Measurements from ENCODE around the gene CRYBG3. TPM values are rescaled to one million over a fixed set of nuclear protein-coding genes. Genes with fewer than 3 reads are reported as not detected.

CRYBG3 gene
- total RNA-seq, 1 donor from 2014 or later = 18.5 TPM

DNA sequence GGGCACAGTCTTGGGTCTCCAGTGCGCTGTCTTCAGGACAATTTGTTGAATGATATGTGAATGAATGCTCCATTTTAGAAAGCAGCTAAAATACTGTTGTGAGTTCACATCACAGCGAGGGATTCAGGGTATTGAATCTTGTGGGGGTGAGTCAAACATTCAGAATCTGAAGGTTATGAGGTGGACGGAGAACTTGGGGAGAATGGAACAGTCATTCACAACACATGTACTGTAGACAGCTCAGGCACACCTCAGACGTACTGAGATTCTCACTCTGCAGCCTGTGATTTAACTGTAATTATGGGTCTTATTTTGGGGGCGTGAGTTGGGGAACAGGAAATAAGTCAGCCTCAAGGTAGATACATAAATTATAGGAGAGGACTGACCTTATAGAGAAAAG lies 13.9 kb downstream of the CRYBG3 start:
- H3K36me3 Mint-ChIP-seq (ENCODE audit: low read depth, unreplicated experiment) = peaks cover 4% of the 10 kb centered on the region

DNA sequence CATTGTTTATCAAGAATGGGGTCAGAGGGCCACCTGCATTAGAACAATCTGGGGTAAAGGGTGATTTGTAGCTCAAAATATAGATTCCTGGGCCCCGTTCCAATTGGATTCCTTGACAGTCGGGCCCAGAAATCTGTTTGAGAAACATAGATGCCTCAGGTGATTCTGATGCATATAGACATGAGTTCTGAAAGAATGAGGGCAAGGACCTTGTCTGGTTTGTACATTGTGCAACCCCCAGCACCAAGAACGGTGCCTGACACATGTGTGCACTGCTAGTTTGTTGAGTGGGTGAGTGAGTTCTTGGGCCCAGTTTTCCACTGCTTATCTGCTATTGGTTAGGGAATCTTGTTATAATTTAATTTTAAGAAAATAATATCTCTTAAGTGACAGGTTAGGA lies 16.6 kb downstream of the CRYBG3 start:
- no peaks in the 10 kb centered on the region for H3K27me3 Mint-ChIP-seq (ENCODE audit: unreplicated experiment)
- H3K4me1 Mint-ChIP-seq (ENCODE audit: unreplicated experiment) = no peaks in the 10 kb centered on the region

More for the DNA sequence above, 13.9 kb downstream of the CRYBG3 start:
- TF ChIP-seq, protein P1, sequence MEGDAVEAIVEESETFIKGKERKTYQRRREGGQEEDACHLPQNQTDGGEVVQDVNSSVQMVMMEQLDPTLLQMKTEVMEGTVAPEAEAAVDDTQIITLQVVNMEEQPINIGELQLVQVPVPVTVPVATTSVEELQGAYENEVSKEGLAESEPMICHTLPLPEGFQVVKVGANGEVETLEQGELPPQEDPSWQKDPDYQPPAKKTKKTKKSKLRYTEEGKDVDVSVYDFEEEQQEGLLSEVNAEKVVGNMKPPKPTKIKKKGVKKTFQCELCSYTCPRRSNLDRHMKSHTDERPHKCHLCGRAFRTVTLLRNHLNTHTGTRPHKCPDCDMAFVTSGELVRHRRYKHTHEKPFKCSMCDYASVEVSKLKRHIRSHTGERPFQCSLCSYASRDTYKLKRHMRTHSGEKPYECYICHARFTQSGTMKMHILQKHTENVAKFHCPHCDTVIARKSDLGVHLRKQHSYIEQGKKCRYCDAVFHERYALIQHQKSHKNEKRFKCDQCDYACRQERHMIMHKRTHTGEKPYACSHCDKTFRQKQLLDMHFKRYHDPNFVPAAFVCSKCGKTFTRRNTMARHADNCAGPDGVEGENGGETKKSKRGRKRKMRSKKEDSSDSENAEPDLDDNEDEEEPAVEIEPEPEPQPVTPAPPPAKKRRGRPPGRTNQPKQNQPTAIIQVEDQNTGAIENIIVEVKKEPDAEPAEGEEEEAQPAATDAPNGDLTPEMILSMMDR (IDR thresholded peaks at IDR 0.05; ENCODE audit: unreplicated experiment) = no peak
- H3K27me3 Mint-ChIP-seq (ENCODE audit: unreplicated experiment) = no peaks in the 10 kb centered on the region
- no peak overlapping the region for H3K27ac Mint-ChIP-seq (ENCODE audit: unreplicated experiment)
- no peak for DNase-seq (ENCODE audit: low spot score)
- H3K4me3 Mint-ChIP-seq (ENCODE audit: unreplicated experiment) = no peak overlapping the region
- H3K9me3 Mint-ChIP-seq (ENCODE audit: unreplicated experiment) = no peaks in the 10 kb centered on the region
- H3K4me1 Mint-ChIP-seq (ENCODE audit: unreplicated experiment) = no peaks in the 10 kb centered on the region

DNA sequence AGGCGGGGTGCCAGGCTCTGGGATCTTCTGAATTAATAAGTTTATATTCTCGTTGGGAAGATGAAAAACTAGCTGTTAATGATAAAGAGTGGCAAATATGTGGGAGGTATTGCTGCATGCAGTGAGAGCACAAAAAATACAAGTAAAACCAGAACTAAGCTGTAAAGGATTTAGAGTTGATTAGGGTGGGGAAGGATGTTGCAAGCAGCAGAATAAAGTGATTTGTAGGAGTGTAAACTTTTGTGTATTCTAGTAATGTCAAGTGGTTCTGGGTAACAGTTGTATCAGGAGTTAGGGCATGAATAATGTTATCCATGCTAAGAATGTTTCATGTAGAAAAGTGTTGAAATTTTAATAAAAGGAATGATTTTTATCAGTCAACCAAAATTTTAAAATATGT lies 18.1 kb downstream of the CRYBG3 start:
- no peaks in the 10 kb centered on the region for H3K36me3 Mint-ChIP-seq (ENCODE audit: low read depth, unreplicated experiment)
- H3K9me3 Mint-ChIP-seq (ENCODE audit: unreplicated experiment) = no peaks in the 10 kb centered on the region
- H3K4me1 Mint-ChIP-seq (ENCODE audit: unreplicated experiment) = no peaks in the 10 kb centered on the region
- TF ChIP-seq, protein P1 (IDR thresholded peaks at IDR 0.05; ENCODE audit: unreplicated experiment) = no peak
- H3K27me3 Mint-ChIP-seq (ENCODE audit: unreplicated experiment) = no peaks in the 10 kb centered on the region
- H3K4me3 Mint-ChIP-seq (ENCODE audit: unreplicated experiment) = no peak overlapping the region
- no peak overlapping the region for H3K27ac Mint-ChIP-seq (ENCODE audit: unreplicated experiment)
- DNase-seq (ENCODE audit: low spot score) = no peak

More for the DNA sequence above, 16.6 kb downstream of the CRYBG3 start:
- TF ChIP-seq, protein P1 (IDR thresholded peaks at IDR 0.05; ENCODE audit: unreplicated experiment) = no peak
- no peak for DNase-seq (ENCODE audit: low spot score)
- no peak overlapping the region for H3K27ac Mint-ChIP-seq (ENCODE audit: unreplicated experiment)
- no peaks in the 10 kb centered on the region for H3K9me3 Mint-ChIP-seq (ENCODE audit: unreplicated experiment)
- H3K4me3 Mint-ChIP-seq (ENCODE audit: unreplicated experiment) = no peak overlapping the region
- H3K36me3 Mint-ChIP-seq (ENCODE audit: low read depth, unreplicated experiment) = no peaks in the 10 kb centered on the region

DNA sequence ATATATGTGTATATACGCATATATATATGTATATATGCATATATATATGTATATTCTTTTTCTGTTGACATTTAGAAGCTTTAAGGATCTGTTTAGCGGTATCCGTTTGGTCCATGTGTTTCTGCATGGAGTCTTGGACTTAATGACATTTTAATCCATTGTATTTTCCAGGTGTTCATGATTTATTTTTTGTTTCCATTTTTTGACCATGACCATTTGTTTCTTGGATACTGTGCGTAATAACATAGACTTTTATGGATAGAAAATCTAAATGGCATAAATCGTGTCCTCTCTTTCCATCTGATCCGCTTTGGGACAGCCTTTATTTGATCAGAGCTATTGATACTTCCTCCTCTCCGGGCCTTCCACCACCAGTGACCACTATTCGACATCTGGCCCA lies 19.5 kb downstream of the CRYBG3 start:
- Mint-ChIP-seq H3K36me3 (ENCODE audit: low read depth, unreplicated experiment) (no peaks in the 10 kb centered on the region), H3K9me3 (ENCODE audit: unreplicated experiment) (no peaks in the 10 kb centered on the region), H3K4me3 (ENCODE audit: unreplicated experiment) (no peak overlapping the region), H3K27ac (ENCODE audit: unreplicated experiment) (no peak overlapping the region), H3K4me1 (ENCODE audit: unreplicated experiment) (no peaks in the 10 kb centered on the region), H3K27me3 (ENCODE audit: unreplicated experiment) (no peaks in the 10 kb centered on the region)
- TF ChIP-seq, protein P1 (IDR thresholded peaks at IDR 0.05; ENCODE audit: unreplicated experiment) = no peak
- DNase-seq (ENCODE audit: low spot score) = no peak

DNA sequence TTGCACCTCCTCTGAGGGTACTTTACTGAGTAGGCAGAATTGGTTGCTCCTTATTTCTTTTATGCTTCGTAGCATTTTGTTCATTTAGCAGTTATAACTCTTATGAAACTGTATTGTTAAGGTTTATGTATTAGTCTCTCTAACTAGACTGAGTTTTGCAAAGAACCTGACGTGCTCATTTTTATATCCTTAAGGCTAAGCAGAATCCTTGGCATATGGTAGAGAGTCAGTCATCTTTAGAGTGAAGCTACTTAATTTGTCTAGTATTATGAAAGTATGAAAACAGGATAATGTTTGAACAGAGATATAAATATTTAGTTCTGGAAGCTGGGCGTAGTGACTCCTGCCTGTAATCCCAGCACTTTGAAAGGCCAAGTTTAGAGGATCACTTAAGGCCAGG lies 20.1 kb downstream of the CRYBG3 start:
- DNase-seq (ENCODE audit: low spot score) = no peak
- H3K36me3 Mint-ChIP-seq (ENCODE audit: low read depth, unreplicated experiment) = peaks cover 2% of the 10 kb centered on the region
- H3K4me1 Mint-ChIP-seq (ENCODE audit: unreplicated experiment) = no peaks in the 10 kb centered on the region
- no peaks in the 10 kb centered on the region for H3K27me3 Mint-ChIP-seq (ENCODE audit: unreplicated experiment)
- H3K9me3 Mint-ChIP-seq (ENCODE audit: unreplicated experiment) = no peaks in the 10 kb centered on the region
- H3K27ac Mint-ChIP-seq (ENCODE audit: unreplicated experiment) = no peak overlapping the region
- no peak overlapping the region for H3K4me3 Mint-ChIP-seq (ENCODE audit: unreplicated experiment)
- TF ChIP-seq, protein P1 (IDR thresholded peaks at IDR 0.05; ENCODE audit: unreplicated experiment) = no peak
